Retina (tissue), 1 donor: ENCODE measurements around the gene FOXP1.

Experiments
- DNase-seq: peaks from one replicate; pipeline ENCODE4 v3.0.0-alpha.2; 2016

Gene FOXP1

DNA sequence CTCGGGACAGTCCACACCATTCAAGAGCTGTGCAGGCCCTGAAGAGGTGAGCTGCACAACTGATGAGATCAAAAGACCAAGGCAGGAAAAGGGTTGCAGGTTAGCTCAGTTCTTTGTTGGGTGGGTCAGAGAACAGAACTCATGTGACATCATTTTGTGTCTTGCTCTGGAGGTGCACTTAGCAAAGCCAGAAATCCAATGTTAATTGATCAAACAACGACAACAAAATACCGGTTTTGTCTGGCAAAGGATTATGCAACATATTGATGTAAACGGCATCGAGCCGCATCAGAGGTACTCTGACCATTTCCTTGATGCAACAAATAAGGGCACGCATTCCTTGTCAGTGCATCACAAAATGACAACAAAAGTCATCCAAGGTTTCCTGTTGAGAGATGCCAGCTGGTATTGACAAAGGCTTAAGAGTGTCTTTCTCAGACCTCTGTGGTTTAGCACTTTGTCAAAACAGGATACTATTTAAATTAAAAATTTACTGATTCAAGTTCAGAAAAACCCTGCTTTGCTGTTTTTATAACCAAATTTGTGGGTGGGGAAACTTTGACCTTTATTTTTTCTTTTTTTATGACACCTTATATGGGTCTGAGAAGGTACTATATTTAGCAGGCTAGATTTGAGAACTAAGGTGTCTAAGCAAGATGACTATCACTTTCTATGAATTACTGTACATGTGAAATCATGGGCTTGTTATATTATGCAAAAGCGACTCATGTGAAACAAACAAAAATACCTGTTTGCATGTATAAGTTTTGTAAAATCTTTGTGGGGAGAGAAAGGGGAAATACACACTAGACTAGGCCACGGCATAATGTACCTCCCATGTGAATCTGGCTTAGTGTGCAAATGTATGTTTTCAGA, 496.1 kb downstream of the FOXP1 start:
- no peak for DNase-seq

DNA sequence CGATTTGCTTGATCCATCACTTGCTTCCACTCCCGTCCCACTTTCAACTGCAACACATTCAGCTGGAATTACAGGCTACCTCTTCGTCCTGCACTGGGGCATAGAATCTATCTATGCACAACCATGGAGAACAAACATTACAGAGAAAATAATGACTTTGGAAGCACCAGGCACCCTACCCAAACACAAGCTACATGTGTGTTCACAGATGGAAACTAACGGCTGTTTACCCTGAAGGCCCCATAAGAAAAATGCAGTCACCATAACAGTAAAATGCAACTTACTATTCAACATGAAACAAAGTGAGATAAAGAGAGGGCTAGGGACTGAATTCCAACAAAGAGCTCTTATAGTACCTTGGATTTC, 496.8 kb downstream of the FOXP1 start:
- no peak for DNase-seq

DNA sequence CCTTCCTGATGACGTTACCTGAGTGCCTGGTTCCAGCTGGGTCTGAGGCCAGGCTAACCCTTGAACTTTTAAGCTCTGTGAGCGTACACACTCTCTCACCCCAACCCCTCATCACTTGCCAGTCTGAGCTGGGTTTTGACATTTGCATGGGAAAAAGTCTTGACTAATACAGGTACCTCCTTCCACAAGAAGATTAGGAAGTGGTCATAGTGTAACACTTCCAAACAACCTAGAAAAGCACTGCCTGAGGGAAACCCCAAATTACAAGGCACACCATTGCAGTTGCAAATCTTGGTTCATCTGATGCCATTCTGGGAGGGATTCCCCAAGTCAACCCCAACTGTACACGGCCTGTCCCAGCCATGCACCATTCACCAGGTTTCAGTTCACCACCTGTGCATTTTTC, 499.8 kb downstream of the FOXP1 start:
- DNase-seq: no peak

DNA sequence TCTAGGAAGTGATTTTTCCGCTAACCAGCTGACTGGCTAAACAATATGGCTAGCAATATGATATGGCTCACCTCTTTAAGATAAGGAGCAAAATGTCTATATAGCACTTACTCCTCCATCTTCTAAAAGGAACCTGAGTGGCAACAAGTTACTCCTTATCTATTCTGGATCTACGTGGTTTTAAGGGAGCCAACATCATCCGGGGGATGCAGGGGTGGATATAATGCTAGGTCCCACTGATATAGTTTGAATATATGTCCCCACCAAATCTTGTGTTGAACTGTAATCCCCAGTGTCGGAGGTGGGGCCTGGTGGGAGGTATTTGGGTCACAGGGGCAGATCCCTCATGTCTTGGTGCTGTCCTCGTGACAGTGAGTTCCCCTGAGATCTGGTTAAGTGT, 500.7 kb downstream of the FOXP1 start:
- DNase-seq: no peak

DNA sequence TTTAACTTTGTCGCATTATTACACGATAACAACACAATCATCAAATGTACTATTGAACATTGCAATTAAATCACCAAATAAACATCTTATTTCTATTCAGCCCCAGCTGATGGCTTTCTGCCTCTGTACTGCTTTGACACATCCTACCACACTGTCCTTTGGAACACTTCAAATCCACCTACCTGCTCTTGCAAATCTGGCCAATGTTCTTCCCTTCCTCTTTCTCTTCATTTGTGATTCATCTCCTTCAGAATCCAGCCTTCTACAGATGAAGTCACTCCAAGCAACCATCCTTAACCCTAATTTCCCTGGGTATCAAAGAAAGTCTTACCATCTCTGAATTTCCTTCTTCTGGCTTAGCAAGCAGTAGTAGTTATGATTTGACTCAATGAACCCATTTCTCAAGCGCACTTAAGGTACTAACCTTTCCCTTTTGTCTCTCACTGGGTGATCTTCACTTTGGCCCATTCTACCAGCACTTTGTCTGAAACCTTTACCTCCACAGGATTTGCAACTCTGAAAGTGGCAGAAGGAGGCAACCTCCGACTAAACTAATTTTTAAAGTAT, 502.9 kb downstream of the FOXP1 start:
- DNase-seq: no peak

DNA sequence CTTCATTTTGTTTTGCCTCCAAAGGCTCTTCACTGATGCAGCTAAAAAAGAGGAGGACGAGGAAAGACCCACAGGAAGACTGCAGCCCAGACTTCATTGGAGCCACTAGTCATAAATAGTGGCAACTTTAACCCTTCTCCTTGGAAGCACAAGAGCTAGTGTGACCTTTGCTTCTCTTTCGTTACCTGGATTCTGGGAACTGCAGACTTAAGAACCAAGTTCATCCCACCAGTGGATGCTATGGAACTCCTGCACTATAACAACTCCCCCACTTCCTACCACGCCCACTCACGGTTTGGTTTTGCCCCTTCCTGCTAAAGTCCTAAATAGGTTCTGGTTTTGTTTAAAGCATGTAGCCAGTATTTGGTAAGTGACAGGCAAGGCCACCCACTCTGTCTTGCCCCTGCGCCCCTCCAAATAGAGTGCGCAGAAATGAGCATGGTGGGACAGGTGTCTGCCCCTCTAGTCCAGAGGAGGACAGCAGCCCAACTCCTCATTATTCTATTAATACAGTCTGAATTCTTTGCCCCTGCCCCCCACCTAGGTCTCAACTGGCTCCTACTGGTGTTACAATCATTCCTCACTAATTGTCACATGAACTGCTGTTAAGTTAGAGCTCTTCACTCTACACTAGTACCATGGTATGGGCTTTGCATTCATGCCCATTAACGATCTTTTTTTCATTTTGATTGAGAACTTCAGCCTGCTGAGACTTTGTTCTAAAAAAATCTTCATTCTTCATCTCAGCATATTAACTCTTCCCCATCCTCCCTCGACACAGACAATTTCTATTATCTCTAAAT, 504.6 kb downstream of the FOXP1 start:
- no peak for DNase-seq

DNA sequence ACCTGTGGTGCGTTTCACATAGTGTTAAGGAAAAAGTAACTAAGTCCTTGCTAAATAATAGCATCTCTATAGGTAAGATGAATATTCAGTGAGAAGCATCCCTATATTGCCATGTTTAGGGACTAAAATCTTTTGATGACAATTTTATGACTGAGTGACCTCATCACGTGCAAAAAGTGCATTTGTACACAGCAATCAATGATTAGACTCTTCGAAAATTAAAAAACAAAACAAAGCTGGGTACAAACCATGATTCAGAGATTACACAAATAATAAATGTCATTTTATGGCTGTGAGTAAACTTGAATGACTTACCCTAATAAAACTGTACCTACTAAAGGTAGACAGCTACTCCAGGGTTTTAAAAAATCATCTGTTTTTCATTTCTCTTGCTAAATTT, 505.3 kb downstream of the FOXP1 start:
- no peak for DNase-seq

DNA sequence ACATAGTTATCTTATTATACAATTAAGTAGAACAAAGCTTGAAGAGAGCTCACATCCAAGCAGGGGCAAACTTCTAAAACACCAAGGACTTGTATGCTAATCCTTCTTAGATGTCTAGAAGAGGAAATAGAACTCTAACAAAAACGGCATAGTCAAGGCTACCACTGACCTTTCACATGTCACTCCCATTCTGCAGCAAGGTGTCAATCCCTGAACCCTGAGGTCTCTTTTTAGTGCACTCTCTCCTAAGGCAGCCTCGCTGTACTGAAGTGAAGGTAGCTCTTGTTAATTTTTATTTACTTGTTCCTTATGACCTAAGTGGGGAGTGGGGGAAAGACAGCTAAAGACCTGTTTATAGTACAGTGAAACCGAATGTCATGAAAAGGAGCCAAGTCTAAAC, 506.5 kb downstream of the FOXP1 start:
- no peak for DNase-seq

DNA sequence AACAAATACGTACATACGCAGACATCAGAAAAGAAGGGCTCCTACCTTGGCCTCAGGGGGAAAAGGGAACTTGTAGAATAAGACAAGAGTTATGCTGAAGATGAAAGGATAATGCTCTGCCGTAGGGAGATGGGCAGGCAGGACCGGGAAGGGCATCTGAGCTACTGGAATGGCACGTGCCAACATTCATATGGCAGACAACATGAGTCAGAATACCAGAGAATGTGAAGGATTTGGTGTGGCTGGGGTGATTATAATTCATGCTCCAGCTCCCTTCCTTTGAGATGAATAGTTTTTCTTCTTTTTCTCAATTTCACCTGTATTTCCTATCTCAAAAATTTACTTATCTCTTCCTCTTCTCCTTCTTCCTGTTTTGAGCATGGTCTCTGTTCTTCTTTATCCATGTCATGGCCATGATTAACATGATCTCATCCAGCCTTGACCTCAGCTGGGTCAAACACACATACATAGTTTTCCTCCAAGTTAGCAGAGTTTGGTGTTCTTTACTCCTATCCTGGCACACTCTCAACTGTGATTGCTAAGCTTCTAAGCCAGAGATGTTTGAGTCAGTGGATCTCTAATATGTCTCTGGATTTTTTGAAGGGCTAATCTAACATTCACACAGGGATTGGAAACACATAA, 507.0 kb downstream of the FOXP1 start:
- DNase-seq: no peak

DNA sequence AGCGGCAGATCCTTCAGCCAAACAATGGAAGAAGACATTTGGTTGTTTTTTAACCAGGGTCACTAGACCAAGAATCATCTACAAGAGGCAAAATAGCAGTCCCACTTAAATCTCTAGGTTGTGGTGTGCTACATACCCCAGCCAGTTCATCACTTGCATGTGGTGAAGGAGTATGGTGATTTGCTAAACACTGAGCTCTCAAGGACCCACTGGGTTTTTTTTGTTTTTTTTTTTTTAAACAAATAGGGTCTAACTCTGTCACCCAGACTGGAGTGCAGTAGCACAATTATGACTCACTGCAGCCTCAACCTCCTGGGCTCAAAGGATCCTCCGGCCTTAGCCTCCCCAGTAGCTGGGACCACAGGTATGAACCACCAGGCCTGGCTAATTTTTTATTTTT, 508.0 kb downstream of the FOXP1 start:
- DNase-seq: no peak

DNA sequence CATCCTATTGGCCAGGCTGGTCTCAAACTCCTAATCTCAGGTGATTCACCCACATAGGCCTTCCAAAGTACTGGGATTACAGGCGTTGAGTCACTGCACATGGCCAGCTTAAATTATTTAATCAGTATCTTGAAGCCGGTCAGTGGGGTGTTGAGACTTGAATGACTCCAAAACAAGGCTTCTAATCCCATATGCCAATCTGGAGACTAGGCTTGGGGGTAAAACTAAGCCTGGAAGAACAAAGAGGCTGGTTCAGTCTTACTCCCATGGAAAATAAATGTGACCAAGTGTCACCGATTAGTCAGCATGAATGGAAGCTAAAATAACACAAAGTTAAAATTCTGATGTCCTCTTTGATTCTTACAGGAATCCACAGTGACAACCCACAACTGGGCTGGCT, 509.1 kb downstream of the FOXP1 start:
- no peak for DNase-seq

DNA sequence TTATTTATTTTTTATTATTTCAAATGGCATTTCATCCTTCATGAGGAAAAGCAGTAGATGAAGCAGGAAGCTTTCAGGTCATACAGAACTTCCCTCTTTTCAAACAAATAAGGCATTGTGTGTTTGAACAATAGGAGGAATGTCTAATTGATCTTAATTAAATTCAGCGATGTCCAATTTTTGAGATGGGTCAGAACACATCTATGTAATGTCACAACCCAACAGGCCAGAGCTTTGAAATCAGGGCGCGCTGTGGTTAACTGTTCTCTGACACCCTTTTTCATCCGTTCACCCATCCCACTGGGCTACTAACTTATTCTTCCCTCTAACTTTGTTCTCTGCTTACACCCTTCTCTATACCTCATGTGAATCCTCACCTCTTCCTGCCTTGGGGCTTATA, 510.5 kb downstream of the FOXP1 start:
- peak; percentile 72 for DNase-seq

DNA sequence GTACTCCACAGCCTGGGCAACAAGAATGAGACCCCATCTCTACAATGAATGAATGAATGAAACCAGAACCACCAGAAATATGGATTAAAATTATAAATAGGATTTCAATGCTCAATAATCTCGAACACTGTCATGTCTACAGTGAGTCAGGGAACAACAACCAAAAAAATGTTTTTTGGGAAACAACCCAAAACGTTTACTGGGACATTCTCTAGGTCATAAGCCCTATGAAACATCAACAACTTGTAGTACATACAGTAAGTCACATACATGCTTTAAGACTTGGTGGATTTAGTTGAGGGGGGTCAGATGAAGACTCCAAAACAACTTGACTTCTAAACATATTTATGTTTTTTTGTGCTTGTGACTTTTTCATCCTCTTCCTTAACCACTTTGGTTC, 511.2 kb downstream of the FOXP1 start:
- no peak for DNase-seq

DNA sequence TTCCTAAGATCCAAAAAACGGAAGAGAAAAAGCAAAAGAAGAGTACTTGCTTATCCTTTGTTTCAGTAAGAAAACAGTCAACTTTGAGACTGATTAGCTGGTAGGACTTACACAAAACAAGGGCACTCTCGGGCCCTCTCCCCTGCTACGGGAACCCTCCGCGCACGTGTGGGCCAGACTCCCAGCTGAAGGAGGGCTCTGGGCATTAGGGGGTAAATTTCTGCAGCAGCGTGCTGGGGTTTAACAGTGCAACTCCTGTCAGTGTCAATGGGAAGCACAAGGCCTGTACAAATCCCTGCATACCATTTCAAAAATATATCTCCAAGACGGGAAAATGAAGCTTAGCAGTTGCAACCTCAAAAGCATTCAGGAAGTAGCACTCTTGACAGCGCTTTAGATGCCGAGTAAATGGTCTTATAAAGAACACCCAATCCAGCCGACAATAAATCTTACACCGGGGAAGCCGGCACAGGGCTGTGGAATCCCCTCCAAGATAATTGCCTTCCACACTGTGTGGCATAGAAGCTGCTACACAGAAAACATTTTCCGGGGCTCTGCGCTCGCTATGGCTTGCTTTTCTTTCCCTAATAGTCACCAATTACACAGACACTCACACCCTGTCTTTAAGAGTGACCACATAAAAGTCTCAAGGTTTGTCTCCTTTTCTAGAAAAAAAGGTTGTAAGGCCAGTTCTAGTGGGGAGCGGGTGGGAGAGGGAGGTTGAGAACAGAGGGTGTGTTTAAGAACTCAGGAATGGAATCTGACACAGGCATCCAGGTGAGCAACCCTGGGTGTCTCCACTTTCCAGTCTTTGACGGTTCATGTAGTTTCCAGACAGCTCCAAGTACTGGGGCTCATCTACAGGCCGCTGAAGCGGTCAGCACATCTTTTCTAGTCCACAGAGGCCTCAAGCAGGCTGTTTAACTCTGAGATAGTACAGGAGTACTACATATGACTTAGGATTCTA, 512.7 kb downstream of the FOXP1 start:
- no peak for DNase-seq

DNA sequence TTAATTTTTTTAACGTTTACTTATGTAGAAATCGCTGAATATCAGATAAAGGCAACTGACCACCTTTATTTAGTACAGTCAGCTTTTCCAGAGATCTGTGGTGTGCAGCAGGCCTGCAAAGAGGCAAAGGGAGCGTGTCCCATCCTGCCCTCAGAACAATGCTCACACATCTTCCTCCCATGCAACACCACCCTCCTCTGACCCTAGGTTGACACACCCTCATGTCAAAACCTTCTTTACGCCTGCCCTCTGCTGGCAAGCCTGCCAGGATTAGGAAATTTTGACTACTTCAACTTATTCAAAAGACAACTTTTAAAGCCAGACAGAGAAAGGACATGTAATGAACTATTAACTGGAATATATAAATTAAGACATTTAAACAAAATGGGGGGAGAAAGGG, 513.7 kb downstream of the FOXP1 start:
- no peak for DNase-seq

DNA sequence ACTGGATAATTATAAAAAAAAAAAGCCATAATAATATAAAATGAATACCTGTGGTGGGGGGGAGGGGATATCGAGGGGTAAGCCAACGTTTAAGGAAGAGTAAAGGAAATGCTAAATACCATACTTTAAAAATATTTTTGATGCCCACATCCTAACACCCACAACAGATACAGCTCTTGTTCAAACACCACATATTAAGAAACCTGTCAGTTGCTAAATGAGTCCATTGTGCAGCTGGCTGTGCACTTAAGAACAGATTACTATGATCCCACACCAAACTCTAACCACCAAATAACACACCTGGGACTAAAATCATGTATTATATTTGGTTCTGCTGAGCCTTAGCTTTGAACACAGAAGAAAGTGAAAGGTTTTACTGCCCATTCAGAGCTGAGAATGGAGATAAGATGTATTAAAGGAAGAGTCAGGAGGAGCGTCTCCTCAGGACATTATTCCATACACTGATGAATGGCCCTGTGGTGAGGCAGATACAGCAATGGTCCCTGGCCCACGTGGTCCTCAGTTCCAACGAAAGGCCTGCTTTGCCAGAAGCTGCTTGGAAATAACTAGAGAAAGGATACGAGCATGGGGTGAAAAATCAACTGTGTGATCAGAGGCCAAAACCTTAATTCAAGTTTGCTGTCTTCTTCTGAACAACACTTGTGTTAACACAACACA, 515.4 kb downstream of the FOXP1 start:
- no peak for DNase-seq

DNA sequence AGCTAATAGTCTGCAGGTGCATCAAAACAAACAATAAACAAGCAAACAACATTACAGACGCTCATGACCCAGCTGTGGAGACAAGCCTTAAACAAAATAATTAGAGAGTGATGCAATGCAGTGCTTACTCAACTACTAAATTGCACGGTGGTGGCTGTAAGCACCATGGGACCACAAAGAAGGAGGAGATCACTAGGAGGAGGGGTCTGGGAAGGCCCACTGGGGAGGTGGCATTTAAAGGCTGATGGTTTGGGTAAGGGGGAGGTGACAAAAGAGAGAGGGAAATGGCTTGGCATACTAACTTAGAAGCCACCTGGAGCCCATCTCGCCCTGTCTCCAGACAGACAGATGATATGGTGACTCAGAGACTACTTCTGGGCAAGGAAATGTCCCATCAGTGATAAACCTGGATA, 516.7 kb downstream of the FOXP1 start:
- DNase-seq: no peak

DNA sequence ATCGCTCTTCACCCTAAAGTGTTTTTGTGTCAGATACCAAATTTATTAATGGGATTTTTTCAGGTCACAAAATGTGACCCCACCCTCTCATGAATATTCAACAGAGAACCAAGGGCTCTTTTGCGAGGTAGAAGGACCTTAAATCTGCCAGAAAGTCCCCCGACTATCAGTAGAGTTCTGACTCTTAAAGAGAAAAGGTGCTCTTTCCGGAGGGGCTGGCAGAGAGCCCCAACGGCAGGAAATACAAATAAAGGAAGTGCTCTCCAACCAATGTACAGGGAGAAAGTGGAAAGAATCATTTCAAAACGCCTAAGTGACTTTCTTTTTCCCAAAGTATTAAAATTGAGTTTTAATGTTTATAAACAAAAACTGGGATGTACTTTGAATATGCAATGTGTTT, 517.2 kb downstream of the FOXP1 start:
- DNase-seq: no peak

DNA sequence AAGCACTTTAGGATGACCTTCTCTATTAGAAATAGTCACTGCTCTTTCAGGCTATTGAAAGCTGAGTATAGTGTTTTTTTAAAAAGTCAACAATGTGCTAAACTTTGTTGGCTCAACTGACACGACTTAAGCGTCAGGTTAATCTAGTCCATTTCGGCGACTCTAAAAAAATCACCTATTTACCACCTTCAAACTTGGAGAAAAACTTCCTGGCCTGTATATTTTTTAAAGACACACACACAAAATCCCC, 517.8 kb downstream of the FOXP1 start:
- DNase-seq: no peak

DNA sequence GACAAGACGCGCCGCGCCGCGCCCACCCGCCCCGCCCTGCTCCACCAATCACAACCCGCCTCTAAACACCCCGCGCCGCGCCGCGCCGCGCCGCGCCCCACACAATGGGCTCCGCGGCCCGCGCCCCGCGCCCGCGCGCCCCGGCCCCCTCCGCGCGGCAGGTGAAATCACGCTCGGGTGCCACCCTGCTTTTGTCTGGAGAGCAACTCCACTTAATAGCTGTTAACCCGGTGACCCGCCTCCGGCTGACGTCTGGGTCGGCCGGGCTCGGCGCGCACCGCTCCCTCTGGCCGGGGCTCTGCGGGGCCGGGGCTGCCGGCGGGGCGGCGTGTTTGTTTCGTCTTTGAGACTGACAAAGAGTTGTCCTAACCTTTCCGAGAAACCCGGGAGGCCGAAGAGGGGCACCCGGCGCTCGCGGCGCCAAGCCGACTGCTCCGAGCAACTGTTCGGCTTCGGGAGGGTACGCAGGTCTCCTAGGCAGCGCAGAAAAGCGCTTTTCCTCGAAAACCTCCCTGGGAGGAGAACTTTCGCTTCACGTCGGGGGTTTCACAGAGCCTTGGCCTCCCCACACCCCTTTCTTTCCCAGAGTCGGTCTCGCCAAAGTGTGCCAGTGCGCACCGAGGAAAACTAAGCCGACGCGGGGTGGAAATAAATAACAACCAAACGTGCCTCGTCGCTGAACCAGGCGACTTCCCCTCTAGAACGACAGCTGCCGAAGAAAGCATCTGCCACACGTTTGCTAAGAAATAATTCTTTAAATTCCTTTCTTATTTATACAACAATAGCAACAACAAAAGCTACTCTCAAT, 518.4 kb downstream of the FOXP1 start:
- peak; percentile 90 for DNase-seq
